SK-N-SH treated with all-trans-retinoic acid at 6 μM for 48 hours (cell line): ENCODE results near the gene KLHL24.
A peak's percentile ranks its signal among the peaks of the same experiment; 100 is the strongest.
"Not testable (repeated sequence)": the region's sequence is repeated elsewhere in the genome, so short reads cannot be mapped to it uniquely, and the experiment has no call there.

Source experiments
- ATAC-seq: fragments of 200-7000 bp; cut with Tn5 transposase; 3 replicates; pipeline ENCODE4 v1.9.1; 2020; ENCODE audit warnings: mild to moderate bottlenecking, moderate library complexity
- ARNTL ChIP-seq: fragments of 450-650 bp; formaldehyde crosslinking; IDR thresholded peaks from 2 replicates; pipeline ENCODE4 v1.5.0; 2020; ENCODE audit warnings: low read depth, mild to moderate bottlenecking, moderate library complexity, borderline replicate concordance
- BACH2 ChIP-seq: fragments of 250-450 bp; sonication (Bioruptor Pico); IDR thresholded peaks from 2 replicates; pipeline ENCODE4 v1.9.0; 2021; ENCODE audit warnings: mild to moderate bottlenecking, borderline replicate concordance
- CREB5 ChIP-seq: fragments of 250-450 bp; sonication (Bioruptor Pico); IDR thresholded peaks from 2 replicates; pipeline ENCODE4 v1.5.1; 2020; ENCODE audit warnings: low read depth, mild to moderate bottlenecking, moderate library complexity
- CSDC2 ChIP-seq: fragments of 250-450 bp; sonication (Bioruptor Pico); IDR thresholded peaks from 2 replicates; pipeline ENCODE4 v1.5.0; 2020; ENCODE audit warnings: mild to moderate bottlenecking, moderate library complexity
- ESRRG ChIP-seq: fragments of 250-450 bp; sonication (Bioruptor Pico); IDR thresholded peaks from 2 replicates; pipeline ENCODE4 v1.6.1; 2021; ENCODE audit warnings: mild to moderate bottlenecking
- GLIS3 ChIP-seq: fragments of 250-450 bp; sonication (Bioruptor Pico); IDR thresholded peaks from 2 replicates; pipeline ENCODE4 v1.5.0; 2020; ENCODE audit warnings: mild to moderate bottlenecking, moderate library complexity
- ISL1 ChIP-seq: fragments of 250-450 bp; sonication (Bioruptor Pico); IDR thresholded peaks from 2 replicates; pipeline ENCODE4 v2.1.2; 2022; ENCODE audit warnings: mild to moderate bottlenecking, moderate library complexity
- OSR1 ChIP-seq: fragments of 250-450 bp; sonication (Bioruptor Pico); IDR thresholded peaks from 2 replicates; pipeline ENCODE4 v1.8.0; 2022; ENCODE audit warnings: moderate library complexity, mild to moderate bottlenecking, inconsistent platforms
- POU6F1 ChIP-seq: fragments of 250-450 bp; sonication (Bioruptor Pico); IDR thresholded peaks from 2 replicates; pipeline ENCODE4 v1.8.0; 2021; ENCODE audit warnings: low read depth, mild to moderate bottlenecking, moderate library complexity, borderline replicate concordance
- PPARA ChIP-seq: fragments of 250-450 bp; sonication (Bioruptor Pico); IDR thresholded peaks from 2 replicates; pipeline ENCODE4 v1.5.0; 2020; ENCODE audit warnings: mild to moderate bottlenecking, borderline replicate concordance
- RARB ChIP-seq: fragments of 250-450 bp; sonication (Bioruptor Pico); IDR thresholded peaks from 2 replicates; pipeline ENCODE4 v1.8.0; 2021; ENCODE audit warnings: mild to moderate bottlenecking, moderate library complexity
- SNAI2 ChIP-seq: fragments of 250-450 bp; sonication (Bioruptor Pico); IDR thresholded peaks from 2 replicates; pipeline ENCODE4 v1.5.0; 2020; ENCODE audit warnings: mild to moderate bottlenecking, moderate library complexity
- TCF4 ChIP-seq: fragments of 250-450 bp; sonication (Bioruptor Pico); IDR thresholded peaks from 2 replicates; pipeline ENCODE4 v1.8.0; 2021; ENCODE audit warnings: mild to moderate bottlenecking, moderate library complexity, borderline replicate concordance
- TOX ChIP-seq: fragments of 250-450 bp; sonication (Bioruptor Pico); IDR thresholded peaks from 2 replicates; pipeline ENCODE4 v1.8.0; 2021; ENCODE audit warnings: mild to moderate bottlenecking, moderate library complexity, borderline replicate concordance
- TSHZ2 ChIP-seq: fragments of 250-450 bp; sonication (Bioruptor Pico); IDR thresholded peaks from 2 replicates; pipeline ENCODE4 v1.5.0; 2020; ENCODE audit warnings: mild to moderate bottlenecking, moderate library complexity
- ZFP3 ChIP-seq: fragments of 250-450 bp; sonication (Bioruptor Pico); IDR thresholded peaks from 2 replicates; pipeline ENCODE4 v1.5.0; 2020; ENCODE audit warnings: mild to moderate bottlenecking, moderate library complexity
- ZFP30 ChIP-seq: fragments of 450-650 bp; formaldehyde crosslinking; IDR thresholded peaks from 2 replicates; pipeline ENCODE4 v1.5.0; 2022; ENCODE audit warnings: mild to moderate bottlenecking, moderate library complexity
- ZNF70 ChIP-seq: fragments of 450-650 bp; formaldehyde crosslinking; IDR thresholded peaks from 2 replicates; pipeline ENCODE4 v1.5.0; 2020; ENCODE audit warnings: mild to moderate bottlenecking, moderate library complexity
- ZNF8 ChIP-seq: fragments of 450-650 bp; formaldehyde crosslinking; IDR thresholded peaks from 2 replicates; pipeline ENCODE4 v1.5.0; 2020; ENCODE audit warnings: mild to moderate bottlenecking, moderate library complexity

The KLHL24 gene

GRCh38 chr3:183698318-183698751 is 62.9 kb downstream of the KLHL24 start:
- TF ChIP-seq ZFP3 (CRISPR knock-in tag), result no peak
- no peak for TF ChIP-seq ZFP30 (CRISPR knock-in tag)
- no peak for TF ChIP-seq GLIS3 (CRISPR knock-in tag)
- TF ChIP-seq BACH2, result no peak
- TF ChIP-seq POU6F1 (CRISPR knock-in tag), result no peak
- TF ChIP-seq OSR1 (CRISPR knock-in tag), result no peak
- TF ChIP-seq ZNF70 (CRISPR knock-in tag), result no peak
- no peak for TF ChIP-seq ESRRG
- no peak for TF ChIP-seq SNAI2 (CRISPR knock-in tag)
- TF ChIP-seq TOX (CRISPR knock-in tag), result no peak
- no peak for TF ChIP-seq RARB (CRISPR knock-in tag)
- TF ChIP-seq TSHZ2 (CRISPR knock-in tag), result no peak
- TF ChIP-seq CSDC2 (CRISPR knock-in tag), result no peak
- no peak for TF ChIP-seq ZNF8 (CRISPR knock-in tag)
- peak; percentile 75 for ATAC-seq

- TF ChIP-seq RARB (CRISPR knock-in tag) (no peak), TCF4 (CRISPR knock-in tag) (no peak), ZNF8 (CRISPR knock-in tag) (no peak), ISL1 (CRISPR knock-in tag) (no peak), POU6F1 (CRISPR knock-in tag) (no peak), PPARA (CRISPR knock-in tag) (no peak)
- peak; percentile 71 for ATAC-seq
These were observed 63.3 kb downstream of the KLHL24 start for GRCh38 chr3:183698756-183699155.

- ATAC-seq, result peak; percentile 11; the same call in 2 of the 3 replicates
- TF ChIP-seq CREB5 (CRISPR knock-in tag), result no peak
- no peak for TF ChIP-seq SNAI2 (CRISPR knock-in tag)
- no peak for TF ChIP-seq ARNTL (CRISPR knock-in tag)
- TF ChIP-seq ZNF70 (CRISPR knock-in tag), result no peak
These were observed 64.0 kb downstream of the KLHL24 start for GRCh38 chr3:183699238-183699947.

GRCh38 chr3:183701744-183702143 is 66.3 kb downstream of the KLHL24 start:
- TF ChIP-seq BACH2 (no peak), CREB5 (CRISPR knock-in tag) (no peak), ZNF70 (CRISPR knock-in tag) (no peak)
- ATAC-seq, result no peak

- ATAC-seq, result not testable (repeated sequence)
These were observed 68.5 kb downstream of the KLHL24 start for GRCh38 chr3:183703892-183704291.
